Measurements from ENCODE around the gene KCNE4. TPM values are rescaled to one million over a fixed set of nuclear protein-coding genes. Genes with fewer than 3 reads are reported as not detected.

The KCNE4 gene
- total RNA-seq, 1 donor, result 37.6 TPM

- Histone ChIP-seq H3K4me3 (ENCODE audit: insufficient read depth, low read length) (no peak overlapping the region), H3K9me3 (ENCODE audit: low read depth, low read length) (peaks cover 8% of the 10 kb centered on the region), H2AFZ (ENCODE audit: low read length) (no peak overlapping the region), H3K4me2 (ENCODE audit: insufficient read depth, low read length) (no peak overlapping the region), H3K27me3 (ENCODE audit: insufficient read depth, low read length) (no peaks in the 10 kb centered on the region), H3K79me2 (ENCODE audit: insufficient read depth, low read length) (no peaks in the 10 kb centered on the region), H3K4me1 (ENCODE audit: insufficient read depth, low read length) (no peaks in the 10 kb centered on the region), H3K36me3 (ENCODE audit: insufficient read depth, low read length) (no peaks in the 10 kb centered on the region), H3K27ac (ENCODE audit: low read depth, low read length) (no peak overlapping the region), H4K20me1 (ENCODE audit: insufficient read depth, low read length) (no peaks in the 10 kb centered on the region)
- no peak for TF ChIP-seq CTCF (IDR thresholded peaks at IDR 0.05; ENCODE audit: extremely low read depth, low read depth, low read length)
- no peak for DNase-seq (ENCODE audit: insufficient read length, low spot score, missing footprints)
Measured at GRCh38 chr2:223034221-223034975, 17.6 kb upstream of the KCNE4 start.

- H3K4me1 ChIP-seq (ENCODE audit: insufficient read depth, low read length), result peaks cover 18% of the 10 kb centered on the region
- H3K27ac ChIP-seq (ENCODE audit: low read depth, low read length), result no peak overlapping the region
- peaks cover 8% of the 10 kb centered on the region for H3K9me3 ChIP-seq (ENCODE audit: low read depth, low read length)
- H3K4me3 ChIP-seq (ENCODE audit: insufficient read depth, low read length), result no peak overlapping the region
- H3K79me2 ChIP-seq (ENCODE audit: insufficient read depth, low read length), result no peaks in the 10 kb centered on the region
- H3K4me2 ChIP-seq (ENCODE audit: insufficient read depth, low read length), result no peak overlapping the region
- no peak overlapping the region for H2AFZ ChIP-seq (ENCODE audit: low read length)
- H4K20me1 ChIP-seq (ENCODE audit: insufficient read depth, low read length), result no peaks in the 10 kb centered on the region
- no peaks in the 10 kb centered on the region for H3K27me3 ChIP-seq (ENCODE audit: insufficient read depth, low read length)
- no peak for DNase-seq (ENCODE audit: insufficient read length, low spot score, missing footprints)
- H3K36me3 ChIP-seq (ENCODE audit: insufficient read depth, low read length), result no peaks in the 10 kb centered on the region
- no peak for TF ChIP-seq CTCF (IDR thresholded peaks at IDR 0.05; ENCODE audit: extremely low read depth, low read depth, low read length)
Measured at GRCh38 chr2:223036790-223037444, 15.1 kb upstream of the KCNE4 start.

- no peak for DNase-seq (ENCODE audit: insufficient read length, low spot score, missing footprints)
- H3K36me3 ChIP-seq (ENCODE audit: insufficient read depth, low read length), result no peaks in the 10 kb centered on the region
- no peak for TF ChIP-seq CTCF (IDR thresholded peaks at IDR 0.05; ENCODE audit: extremely low read depth, low read depth, low read length)
- no peak overlapping the region for H3K4me3 ChIP-seq (ENCODE audit: insufficient read depth, low read length)
- peaks cover 22% of the 10 kb centered on the region for H3K4me1 ChIP-seq (ENCODE audit: insufficient read depth, low read length)
- H3K79me2 ChIP-seq (ENCODE audit: insufficient read depth, low read length), result no peaks in the 10 kb centered on the region
- H4K20me1 ChIP-seq (ENCODE audit: insufficient read depth, low read length), result no peaks in the 10 kb centered on the region
- H3K9me3 ChIP-seq (ENCODE audit: low read depth, low read length), result peaks cover 6% of the 10 kb centered on the region
- no peak overlapping the region for H2AFZ ChIP-seq (ENCODE audit: low read length)
- no peaks in the 10 kb centered on the region for H3K27me3 ChIP-seq (ENCODE audit: insufficient read depth, low read length)
- no peak overlapping the region for H3K4me2 ChIP-seq (ENCODE audit: insufficient read depth, low read length)
- no peak overlapping the region for H3K27ac ChIP-seq (ENCODE audit: low read depth, low read length)
Measured at GRCh38 chr2:223037445-223037800, 14.6 kb upstream of the KCNE4 start.

GRCh38 chr2:223039618-223040017, 12.4 kb upstream of the KCNE4 start:
- no peak overlapping the region for H3K4me2 ChIP-seq (ENCODE audit: insufficient read depth, low read length)

More at GRCh38 chr2:223039618-223040017, 12.4 kb upstream of the KCNE4 start:
- Histone ChIP-seq H3K4me3 (ENCODE audit: insufficient read depth, low read length) (no peak overlapping the region), H3K27me3 (ENCODE audit: insufficient read depth, low read length) (no peaks in the 10 kb centered on the region), H2AFZ (ENCODE audit: low read length) (no peak overlapping the region), H3K36me3 (ENCODE audit: insufficient read depth, low read length) (no peaks in the 10 kb centered on the region), H3K79me2 (ENCODE audit: insufficient read depth, low read length) (no peaks in the 10 kb centered on the region), H4K20me1 (ENCODE audit: insufficient read depth, low read length) (no peaks in the 10 kb centered on the region), H3K4me1 (ENCODE audit: insufficient read depth, low read length) (peaks cover 27% of the 10 kb centered on the region), H3K9me3 (ENCODE audit: low read depth, low read length) (no peaks in the 10 kb centered on the region), H3K27ac (ENCODE audit: low read depth, low read length) (no peak overlapping the region)
- TF ChIP-seq CTCF (IDR thresholded peaks at IDR 0.05; ENCODE audit: extremely low read depth, low read depth, low read length), result no peak
- DNase-seq (ENCODE audit: insufficient read length, low spot score, missing footprints), result no peak

Measured in osteoblast (primary cell).